T1000 (cell line): ENCODE data around the gene CHD2.
"Not testable (repeated sequence)": the region's sequence is repeated elsewhere in the genome, so short reads cannot be mapped to it uniquely, and the experiment has no call there.

Experiments used
- DNase-seq: peaks from one replicate; lab custom pipeline; 2025; ENCODE audit warnings: mixed read lengths; lab: John Stamatoyannopoulos, UW

The CHD2 gene

GRCh38 chr15:92899948-92900730 lies at the start of gene CHD2:
Gene CHD2, plus strand, starts transcription at chr15:92900324. Its CDS starts 914 bp downstream, at chr15:92901238.
- DNase-seq: peak; percentile 30

GRCh38 chr15:92853222-92853621 lies 46.9 kb upstream of the CHD2 start:
- DNase-seq: no peak

- no peak for DNase-seq
Measured at GRCh38 chr15:92861742-92862141, 38.4 kb upstream of the CHD2 start.

- DNase-seq: no peak
Measured at GRCh38 chr15:92864127-92864814, 35.9 kb upstream of the CHD2 start.

GRCh38 chr15:92869263-92869940 lies 30.7 kb upstream of the CHD2 start:
- peak; percentile 8 for DNase-seq

GRCh38 chr15:92870010-92870591 lies 30.0 kb upstream of the CHD2 start:
- no peak for DNase-seq

- not testable (repeated sequence) for DNase-seq
Measured at GRCh38 chr15:92872967-92873366, 27.2 kb upstream of the CHD2 start.

GRCh38 chr15:92877000-92877399 lies 23.1 kb upstream of the CHD2 start:
- no peak for DNase-seq

GRCh38 chr15:92877416-92877815 lies 22.7 kb upstream of the CHD2 start:
- DNase-seq: no peak

- no peak for DNase-seq
Measured at GRCh38 chr15:92878593-92879053, 21.5 kb upstream of the CHD2 start.

- no peak for DNase-seq
Measured at GRCh38 chr15:92879949-92880725, 20.0 kb upstream of the CHD2 start.

GRCh38 chr15:92880796-92881195 lies 19.3 kb upstream of the CHD2 start:
- DNase-seq: no peak

GRCh38 chr15:92881211-92881754 lies 18.8 kb upstream of the CHD2 start:
- DNase-seq: no peak

- peak; percentile 97 for DNase-seq
Measured at GRCh38 chr15:92881802-92882696, 18.1 kb upstream of the CHD2 start.

GRCh38 chr15:92882697-92883162 lies 17.4 kb upstream of the CHD2 start:
- DNase-seq: no peak

- DNase-seq: no peak
Measured at GRCh38 chr15:92883163-92883875, 16.8 kb upstream of the CHD2 start.

GRCh38 chr15:92883876-92884435 lies 16.2 kb upstream of the CHD2 start:
- DNase-seq: no peak

- DNase-seq: no peak
Measured at GRCh38 chr15:92884436-92885223, 15.5 kb upstream of the CHD2 start.
